DMS53 (cell line): ENCODE data around the gene FGF21.
"Not testable (repeated sequence)": the region's sequence is repeated elsewhere in the genome, so short reads cannot be mapped to it uniquely, and the experiment has no call there.

ENCODE experiments used
- DNase-seq: peaks from one replicate; lab custom pipeline; 2025; lab: John Stamatoyannopoulos, UW

FGF21 gene

GRCh38 chr19:48787331-48787730 lies 32.0 kb downstream of the FGF21 start:
- not testable (repeated sequence) for DNase-seq

- no peak for DNase-seq
Observed at GRCh38 chr19:48793271-48793670, 37.9 kb downstream of the FGF21 start.

- no peak for DNase-seq
Observed at GRCh38 chr19:48794291-48794690, 39.0 kb downstream of the FGF21 start.

GRCh38 chr19:48795055-48795684 lies 39.8 kb downstream of the FGF21 start:
- peak; percentile 98 for DNase-seq

- peak; percentile 44 for DNase-seq
Observed at GRCh38 chr19:48795685-48796070, 40.4 kb downstream of the FGF21 start.

- DNase-seq = no peak
Observed at GRCh38 chr19:48796298-48797083, 41.2 kb downstream of the FGF21 start.

- no peak for DNase-seq
Observed at GRCh38 chr19:48797103-48797502, 41.8 kb downstream of the FGF21 start.

GRCh38 chr19:48798937-48799336 lies 43.6 kb downstream of the FGF21 start:
- no peak for DNase-seq

- no peak for DNase-seq
Observed at GRCh38 chr19:48799358-48800300, 44.3 kb downstream of the FGF21 start.

- DNase-seq = no peak
Observed at GRCh38 chr19:48802623-48803022, 47.3 kb downstream of the FGF21 start.

- no peak for DNase-seq
Observed at GRCh38 chr19:48804496-48804895, 49.2 kb downstream of the FGF21 start.

GRCh38 chr19:48805452-48805851 lies 50.1 kb downstream of the FGF21 start:
- no peak for DNase-seq

GRCh38 chr19:48806518-48806817 lies 51.1 kb downstream of the FGF21 start:
- peak; percentile 71 for DNase-seq

- no peak for DNase-seq
Observed at GRCh38 chr19:48806818-48807589, 51.7 kb downstream of the FGF21 start.

- DNase-seq = no peak
Observed at GRCh38 chr19:48807590-48808308, 52.4 kb downstream of the FGF21 start.
